IMR-90 (cell line): Measurements from ENCODE around the gene SBF2.

Experiments
- BHLHE40 ChIP-seq: fragments of 150-350 bp; IDR thresholded peaks from 2 replicates; pipeline ENCODE4 v1.6.1; 2016; ENCODE audit warnings: mild to moderate bottlenecking, low read depth, low read length
- CEBPB ChIP-seq: IDR thresholded peaks from 2 replicates; pipeline ENCODE4 v1.6.1; 2012; ENCODE audit warnings: low read depth, low read length, improper control_type of control experiment
- CHD1 ChIP-seq: IDR thresholded peaks from 2 replicates; pipeline ENCODE4 v1.6.1; 2012; ENCODE audit warnings: low read depth, low read length, improper control_type of control experiment
- MAZ ChIP-seq: IDR thresholded peaks from 2 replicates; pipeline ENCODE4 v1.6.1; 2012; ENCODE audit warnings: low read depth, mild to moderate bottlenecking, low read length, improper control_type of control experiment, moderate library complexity, borderline replicate concordance
- POLR2A ChIP-seq: IDR thresholded peaks from 2 replicates; pipeline ENCODE4 v1.6.1; 2012; ENCODE audit warnings: mild to moderate bottlenecking, low read depth, low read length
- RAD21 ChIP-seq: IDR thresholded peaks from 2 replicates; pipeline ENCODE4 v1.6.1; 2012; ENCODE audit warnings: low read length, improper control_type of control experiment
- RCOR1 ChIP-seq: IDR thresholded peaks from 2 replicates; pipeline ENCODE4 v1.6.1; 2012; ENCODE audit warnings: mild to moderate bottlenecking, low read length, improper control_type of control experiment; ENCODE audit not compliant: insufficient replicate concordance
- RFX5 ChIP-seq: IDR thresholded peaks from 2 replicates; pipeline ENCODE4 v1.8.0; 2012; ENCODE audit warnings: low read depth, mild to moderate bottlenecking, low read length, moderate library complexity
- SMC3 ChIP-seq: fragments of 150-350 bp; IDR thresholded peaks from 2 replicates; pipeline ENCODE4 v1.6.1; 2016; ENCODE audit warnings: low read depth, mild to moderate bottlenecking, antibody characterized with exemption, low read length, moderate library complexity
- TF ChIP-seq, protein P1 (sequence below): fragments of 150-350 bp; IDR thresholded peaks from 2 replicates; pipeline ENCODE4 v1.6.1; 2017; ENCODE audit warnings: mild to moderate bottlenecking, antibody characterized with exemption, low read length, low read depth
- TF ChIP-seq, protein P2 (sequence below): conservative IDR thresholded peaks from 2 replicates; pipeline ENCODE4 v1.5.1; 2012; ENCODE audit warnings: mild to moderate bottlenecking, low read depth, low read length, improper control_type of control experiment

DNA sequence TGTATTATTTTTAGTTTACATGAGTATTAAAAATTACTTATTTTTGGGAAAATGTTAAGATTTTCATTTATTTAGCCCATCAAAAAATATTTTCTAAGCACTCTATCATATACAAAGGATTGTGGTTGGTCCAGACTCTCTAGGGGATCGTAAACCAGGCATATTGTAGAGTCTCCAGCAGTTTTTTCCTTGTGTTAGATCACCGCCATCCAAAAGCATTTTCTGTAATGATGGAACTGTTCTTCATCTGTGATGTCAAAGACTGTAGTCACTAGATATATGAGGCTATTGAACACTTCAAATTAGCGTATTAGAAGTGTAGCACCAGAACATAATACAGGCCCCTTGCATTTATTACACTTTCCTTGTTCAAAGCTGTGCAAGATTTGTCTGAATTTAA lies 154.9 kb downstream of the SBF2 start:
- TF ChIP-seq, protein P1, sequence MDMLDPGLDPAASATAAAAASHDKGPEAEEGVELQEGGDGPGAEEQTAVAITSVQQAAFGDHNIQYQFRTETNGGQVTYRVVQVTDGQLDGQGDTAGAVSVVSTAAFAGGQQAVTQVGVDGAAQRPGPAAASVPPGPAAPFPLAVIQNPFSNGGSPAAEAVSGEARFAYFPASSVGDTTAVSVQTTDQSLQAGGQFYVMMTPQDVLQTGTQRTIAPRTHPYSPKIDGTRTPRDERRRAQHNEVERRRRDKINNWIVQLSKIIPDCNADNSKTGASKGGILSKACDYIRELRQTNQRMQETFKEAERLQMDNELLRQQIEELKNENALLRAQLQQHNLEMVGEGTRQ: no peak
- TF ChIP-seq, protein P2, sequence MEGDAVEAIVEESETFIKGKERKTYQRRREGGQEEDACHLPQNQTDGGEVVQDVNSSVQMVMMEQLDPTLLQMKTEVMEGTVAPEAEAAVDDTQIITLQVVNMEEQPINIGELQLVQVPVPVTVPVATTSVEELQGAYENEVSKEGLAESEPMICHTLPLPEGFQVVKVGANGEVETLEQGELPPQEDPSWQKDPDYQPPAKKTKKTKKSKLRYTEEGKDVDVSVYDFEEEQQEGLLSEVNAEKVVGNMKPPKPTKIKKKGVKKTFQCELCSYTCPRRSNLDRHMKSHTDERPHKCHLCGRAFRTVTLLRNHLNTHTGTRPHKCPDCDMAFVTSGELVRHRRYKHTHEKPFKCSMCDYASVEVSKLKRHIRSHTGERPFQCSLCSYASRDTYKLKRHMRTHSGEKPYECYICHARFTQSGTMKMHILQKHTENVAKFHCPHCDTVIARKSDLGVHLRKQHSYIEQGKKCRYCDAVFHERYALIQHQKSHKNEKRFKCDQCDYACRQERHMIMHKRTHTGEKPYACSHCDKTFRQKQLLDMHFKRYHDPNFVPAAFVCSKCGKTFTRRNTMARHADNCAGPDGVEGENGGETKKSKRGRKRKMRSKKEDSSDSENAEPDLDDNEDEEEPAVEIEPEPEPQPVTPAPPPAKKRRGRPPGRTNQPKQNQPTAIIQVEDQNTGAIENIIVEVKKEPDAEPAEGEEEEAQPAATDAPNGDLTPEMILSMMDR: no peak
- TF ChIP-seq MAZ (no peak), BHLHE40 (no peak), RFX5 (no peak), POLR2A (no peak), CHD1 (no peak), RAD21 (no peak), RCOR1 (no peak), CEBPB (no peak), SMC3 (no peak)
